PC-3 (cell line): Measurements from ENCODE around the gene SLC17A1.

Experiments used
- EZH2 ChIP-seq: fragments of 300-600 bp; sonication (generic); IDR thresholded peaks from one replicate; pipeline ENCODE4 v1.6.1; 2017; ENCODE audit warnings: antibody characterized with exemption, mild to moderate bottlenecking, low read length; ENCODE audit not compliant: unreplicated experiment
- EZH2phosphoT487 ChIP-seq: fragments of 300-600 bp; sonication (generic); IDR thresholded peaks from 2 replicates; pipeline ENCODE4 v1.6.1; 2018; ENCODE audit warnings: mild to moderate bottlenecking, antibody characterized with exemption, low read length, borderline replicate concordance
- TF ChIP-seq, protein P1 (sequence below): fragments of 300-600 bp; sonication (generic); conservative IDR thresholded peaks from 2 replicates; pipeline ENCODE4 v1.5.1; 2017; ENCODE audit warnings: antibody characterized with exemption, low read depth, mild to moderate bottlenecking, low read length

- TF ChIP-seq, protein P1, sequence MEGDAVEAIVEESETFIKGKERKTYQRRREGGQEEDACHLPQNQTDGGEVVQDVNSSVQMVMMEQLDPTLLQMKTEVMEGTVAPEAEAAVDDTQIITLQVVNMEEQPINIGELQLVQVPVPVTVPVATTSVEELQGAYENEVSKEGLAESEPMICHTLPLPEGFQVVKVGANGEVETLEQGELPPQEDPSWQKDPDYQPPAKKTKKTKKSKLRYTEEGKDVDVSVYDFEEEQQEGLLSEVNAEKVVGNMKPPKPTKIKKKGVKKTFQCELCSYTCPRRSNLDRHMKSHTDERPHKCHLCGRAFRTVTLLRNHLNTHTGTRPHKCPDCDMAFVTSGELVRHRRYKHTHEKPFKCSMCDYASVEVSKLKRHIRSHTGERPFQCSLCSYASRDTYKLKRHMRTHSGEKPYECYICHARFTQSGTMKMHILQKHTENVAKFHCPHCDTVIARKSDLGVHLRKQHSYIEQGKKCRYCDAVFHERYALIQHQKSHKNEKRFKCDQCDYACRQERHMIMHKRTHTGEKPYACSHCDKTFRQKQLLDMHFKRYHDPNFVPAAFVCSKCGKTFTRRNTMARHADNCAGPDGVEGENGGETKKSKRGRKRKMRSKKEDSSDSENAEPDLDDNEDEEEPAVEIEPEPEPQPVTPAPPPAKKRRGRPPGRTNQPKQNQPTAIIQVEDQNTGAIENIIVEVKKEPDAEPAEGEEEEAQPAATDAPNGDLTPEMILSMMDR: no peak
- TF ChIP-seq EZH2phosphoT487: no peak
- no peak for TF ChIP-seq EZH2
Observed at GRCh38 chr6:25745836-25746235, 86.0 kb downstream of the SLC17A1 start.
